GM12892 (cell line): ENCODE results near the gene YTHDC1.

Experiments used
- POLR2A ChIP-seq: IDR thresholded peaks from 2 replicates; pipeline ENCODE4 v1.6.1; 2011; ENCODE audit warnings: low read depth, low read length, control low read depth
- TAF1 ChIP-seq: IDR thresholded peaks from 2 replicates; pipeline ENCODE4 v1.6.1; 2011; ENCODE audit warnings: low read depth, mild to moderate bottlenecking, control low read depth, low read length, borderline replicate concordance

DNA sequence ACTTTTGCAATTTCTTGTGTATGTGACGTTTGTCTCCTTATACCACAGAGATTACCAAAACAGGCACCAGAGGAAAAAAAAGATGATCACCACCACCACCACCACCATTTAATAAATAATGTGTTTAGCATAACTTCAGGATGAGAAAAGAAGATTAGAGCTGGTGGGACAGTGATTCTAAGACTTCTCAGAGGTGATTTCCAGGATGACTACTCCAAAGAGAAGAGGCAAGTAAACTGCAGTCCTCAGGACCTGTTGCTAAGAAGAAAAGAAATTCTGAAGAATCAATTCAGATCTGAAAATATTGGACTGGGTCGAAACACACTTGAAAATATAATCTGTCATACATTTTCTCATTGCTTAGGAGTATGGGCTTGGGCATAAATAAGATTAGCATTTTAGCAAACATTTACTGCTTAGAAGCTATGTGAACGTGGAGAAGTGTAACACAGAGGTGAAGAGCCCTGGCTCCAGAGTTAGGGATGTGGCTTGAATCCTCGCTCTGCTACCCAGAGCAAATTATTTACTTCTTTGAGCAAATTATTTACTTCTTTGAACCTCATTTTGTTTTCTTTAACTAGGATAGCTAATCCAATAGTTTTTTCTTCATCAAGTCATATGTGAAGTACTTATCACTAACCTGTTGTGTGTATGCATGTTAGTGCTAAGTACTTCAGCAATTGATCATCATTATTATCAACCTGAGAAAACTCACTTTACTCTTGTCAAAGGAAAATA, 10.5 kb upstream of the YTHDC1 start:
- TF ChIP-seq TAF1 (no peak), POLR2A (no peak)
